GM18870 (cell line): Measurements from ENCODE around the gene PHLPP1.

Experiments
- ATAC-seq: cut with Tn5 transposase; IDR thresholded peaks from one replicate; pipeline ENCODE4 v1.9.1; 2021; ENCODE audit warnings: moderate library complexity; ENCODE audit not compliant: unreplicated experiment

Gene PHLPP1

GRCh38 chr18:62771494-62772270 lies 56.3 kb downstream of the PHLPP1 start:
- peak; percentile 63 for ATAC-seq

GRCh38 chr18:62772860-62773584 lies 57.7 kb downstream of the PHLPP1 start:
- no peak for ATAC-seq

- no peak for ATAC-seq
Observed at GRCh38 chr18:62773691-62774090, 58.4 kb downstream of the PHLPP1 start.

GRCh38 chr18:62776024-62776570 lies 60.8 kb downstream of the PHLPP1 start:
- ATAC-seq: no peak

- no peak for ATAC-seq
Observed at GRCh38 chr18:62777814-62778213, 62.5 kb downstream of the PHLPP1 start.

GRCh38 chr18:62778976-62779869 lies 63.9 kb downstream of the PHLPP1 start:
- no peak for ATAC-seq

GRCh38 chr18:62781262-62781661 lies 65.9 kb downstream of the PHLPP1 start:
- ATAC-seq: no peak

- no peak for ATAC-seq
Observed at GRCh38 chr18:62781893-62782292, 66.6 kb downstream of the PHLPP1 start.

- ATAC-seq: no peak
Observed at GRCh38 chr18:62784338-62784965, 69.1 kb downstream of the PHLPP1 start.

GRCh38 chr18:62784966-62785413 lies 69.6 kb downstream of the PHLPP1 start:
- no peak for ATAC-seq

GRCh38 chr18:62786689-62787088 lies 71.3 kb downstream of the PHLPP1 start:
- ATAC-seq: no peak

- no peak for ATAC-seq
Observed at GRCh38 chr18:62788111-62788510, 72.8 kb downstream of the PHLPP1 start.

- no peak for ATAC-seq
Observed at GRCh38 chr18:62788876-62789275, 73.5 kb downstream of the PHLPP1 start.

- no peak for ATAC-seq
Observed at GRCh38 chr18:62790871-62791772, 75.8 kb downstream of the PHLPP1 start.

GRCh38 chr18:62792016-62792415 lies 76.7 kb downstream of the PHLPP1 start:
- ATAC-seq: no peak

- ATAC-seq: no peak
Observed at GRCh38 chr18:62795813-62796212, 80.5 kb downstream of the PHLPP1 start.

GRCh38 chr18:62796216-62796621 lies 80.9 kb downstream of the PHLPP1 start:
- ATAC-seq: no peak

GRCh38 chr18:62797329-62797728 lies 82.0 kb downstream of the PHLPP1 start:
- no peak for ATAC-seq

GRCh38 chr18:62799977-62800376 lies 84.6 kb downstream of the PHLPP1 start:
- ATAC-seq: no peak
